ENCODE data around the gene SYT6. TPM values are rescaled to one million over a fixed set of nuclear protein-coding genes. Genes with fewer than 3 reads are reported as not detected.

SYT6 gene, protein sequence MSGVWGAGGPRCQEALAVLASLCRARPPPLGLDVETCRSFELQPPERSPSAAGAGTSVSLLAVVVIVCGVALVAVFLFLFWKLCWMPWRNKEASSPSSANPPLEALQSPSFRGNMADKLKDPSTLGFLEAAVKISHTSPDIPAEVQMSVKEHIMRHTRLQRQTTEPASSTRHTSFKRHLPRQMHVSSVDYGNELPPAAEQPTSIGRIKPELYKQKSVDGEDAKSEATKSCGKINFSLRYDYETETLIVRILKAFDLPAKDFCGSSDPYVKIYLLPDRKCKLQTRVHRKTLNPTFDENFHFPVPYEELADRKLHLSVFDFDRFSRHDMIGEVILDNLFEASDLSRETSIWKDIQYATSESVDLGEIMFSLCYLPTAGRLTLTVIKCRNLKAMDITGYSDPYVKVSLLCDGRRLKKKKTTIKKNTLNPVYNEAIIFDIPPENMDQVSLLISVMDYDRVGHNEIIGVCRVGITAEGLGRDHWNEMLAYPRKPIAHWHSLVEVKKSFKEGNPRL
- total RNA-seq = not detected in 2 replicates

DNA sequence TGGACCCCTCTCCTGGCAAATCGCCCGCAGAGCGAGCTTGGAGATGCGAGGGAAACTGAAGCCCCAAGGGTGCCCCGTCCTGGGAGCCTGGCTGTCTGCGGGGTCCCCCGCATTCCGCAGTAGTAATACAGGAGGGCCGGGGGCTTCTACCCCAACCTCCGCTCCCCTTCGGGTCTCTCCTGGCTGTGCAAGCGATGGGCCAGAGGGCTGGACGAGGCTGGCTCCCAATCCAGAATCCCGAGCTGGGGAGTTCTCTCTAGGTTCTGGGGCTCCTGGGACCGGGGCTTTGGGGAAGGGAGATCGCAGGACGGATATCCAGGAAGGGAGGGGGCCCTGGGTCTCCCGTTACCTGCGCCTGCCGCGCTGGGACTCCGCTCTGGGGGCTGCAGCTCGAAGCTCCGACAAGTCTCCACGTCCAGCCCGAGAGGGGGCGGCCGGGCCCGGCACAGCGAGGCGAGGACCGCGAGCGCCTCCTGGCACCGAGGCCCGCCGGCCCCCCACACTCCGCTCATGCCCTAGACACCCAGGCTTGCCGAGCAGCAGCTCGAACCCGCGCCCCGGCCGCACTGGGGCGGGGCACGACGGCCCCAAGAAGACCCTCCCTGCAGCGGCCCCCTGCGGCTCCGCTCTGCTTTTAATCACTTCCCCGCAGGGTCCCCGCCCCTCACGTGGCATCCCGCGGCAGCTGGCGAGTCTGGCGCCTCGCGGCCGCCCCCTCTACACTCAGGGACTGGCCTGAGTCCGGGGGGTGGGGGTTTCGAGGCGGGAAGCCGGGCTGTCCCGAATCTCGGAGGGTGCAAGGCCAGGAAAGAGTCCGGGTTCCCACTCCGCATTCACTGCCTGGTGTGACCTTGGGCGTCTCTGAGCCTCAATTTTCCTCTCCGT is at the start of gene SYT6:
Gene SYT6 (minus strand): TSS at position 609 of the 885 bp plus-strand sequence. CDS start 97 bp downstream, at position 512.

Other genes starting within 250 kb of the SYT6 start
- 17.0 and 18.2 TPM in 2 replicates for gene AP4B1, start 249.1 kb downstream of the SYT6 start, total RNA-seq
- gene DCLRE1B, start 248.5 kb downstream of the SYT6 start, total RNA-seq = 9.1 and 10.6 TPM in 2 replicates
- gene HIPK1, start 224.5 kb downstream of the SYT6 start, total RNA-seq = 21.4 and 24.9 TPM in 2 replicates
- gene OLFML3, start 174.4 kb downstream of the SYT6 start, total RNA-seq = 0.93 and 1.9 TPM in 2 replicates

Measured in mammary microvascular endothelial cell (primary cell).